ENCODE data around the gene ATAD5. TPM values are rescaled to one million over a fixed set of nuclear protein-coding genes. Genes with fewer than 3 reads are reported as not detected.
"Not testable (repeated sequence)": the region's sequence is repeated elsewhere in the genome, so short reads cannot be mapped to it uniquely, and the experiment has no call there.

The ATAD5 gene
- total RNA-seq, 1 donor from 2014 or later = under 0.01 TPM

DNA sequence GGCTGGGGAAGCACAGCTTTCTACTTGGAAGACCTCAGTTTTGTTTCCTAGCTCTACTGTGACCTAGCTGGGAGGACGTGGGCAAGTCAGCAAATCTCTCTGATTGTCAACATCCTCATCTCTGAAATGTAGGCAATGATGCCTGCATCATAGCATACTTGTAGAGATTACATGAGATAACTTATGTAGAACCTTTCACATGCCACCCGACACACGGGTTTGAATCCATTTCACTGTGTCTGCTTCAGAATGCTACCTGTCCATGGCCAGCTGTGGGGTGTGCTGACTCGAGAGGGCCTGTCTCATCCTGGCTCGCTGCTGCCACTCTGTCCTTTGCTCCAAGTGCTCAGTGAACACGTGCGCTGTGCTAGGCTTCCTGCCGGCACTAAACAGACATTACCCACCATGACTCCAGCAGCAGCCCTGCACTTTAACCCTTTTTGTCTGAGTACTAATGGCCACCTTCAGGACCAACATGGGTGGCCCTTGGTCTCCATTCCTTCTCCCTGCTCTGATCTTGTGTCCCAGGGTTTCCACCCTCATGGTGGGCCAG is 97.4 kb downstream of the ATAD5 start:
- Histone ChIP-seq H3K27me3 (no peaks in the 10 kb centered on the region), H3K4me3 (no peak overlapping the region), H3K27ac (no peak overlapping the region), H3K4me1 (no peaks in the 10 kb centered on the region), H3K36me3 (no peaks in the 10 kb centered on the region), H3K9me3 (no peaks in the 10 kb centered on the region)
- intact Hi-C loops (cut with DNase I) = no loop called here
- TF ChIP-seq CTCF (IDR thresholded peaks at IDR 0.05) = no peak
- no peak for DNase-seq (ENCODE audit: low spot score in 2 of 2)

DNA sequence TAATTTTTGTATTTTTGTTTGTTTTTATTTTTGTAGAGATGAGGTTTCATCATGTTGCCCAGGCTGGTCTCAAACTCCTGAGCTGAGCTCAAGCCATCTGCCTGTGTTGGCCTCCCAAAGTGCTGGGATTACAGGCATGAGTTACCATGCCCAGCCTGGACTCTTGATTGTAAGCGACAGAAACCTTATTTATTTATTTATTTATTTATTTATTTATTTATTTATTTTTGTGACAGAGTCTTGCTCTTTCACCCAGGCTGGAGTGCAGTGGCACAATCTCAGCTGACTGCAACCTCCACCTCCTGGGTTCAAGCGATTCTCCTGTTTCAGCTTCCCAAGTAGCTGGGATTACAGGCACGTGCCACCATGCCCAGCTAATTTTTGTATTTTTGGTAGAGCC is 98.1 kb downstream of the ATAD5 start:
- H3K9me3 ChIP-seq; H3K27ac ChIP-seq; H3K4me1 ChIP-seq; intact Hi-C loops (cut with DNase I); H3K4me3 ChIP-seq; H3K36me3 ChIP-seq; DNase-seq (ENCODE audit: low spot score in 2 of 2); H3K27me3 ChIP-seq: not testable (repeated sequence)

DNA sequence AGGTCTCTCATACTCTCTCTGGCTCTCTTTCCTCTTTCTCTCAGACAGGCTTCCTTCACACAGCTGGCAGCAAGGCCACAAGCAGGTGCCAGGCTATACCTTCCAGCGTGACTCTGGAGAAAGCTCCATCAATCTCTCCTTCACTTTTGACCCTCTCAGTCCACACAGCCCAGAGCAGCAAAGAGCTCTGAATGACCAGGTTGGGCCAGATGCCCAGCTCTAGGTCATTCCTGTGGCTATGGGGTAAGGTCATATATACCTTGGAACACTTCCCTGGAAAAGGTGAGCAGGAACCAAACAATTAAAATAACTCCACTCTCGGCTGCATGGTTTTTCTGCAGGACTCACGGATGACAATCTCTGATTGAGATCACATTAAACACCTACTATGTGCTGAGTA is 98.7 kb downstream of the ATAD5 start:
- TF ChIP-seq CTCF (IDR thresholded peaks at IDR 0.05) = no peak
- Histone ChIP-seq H3K36me3 (no peaks in the 10 kb centered on the region), H3K4me3 (no peak overlapping the region), H3K9me3 (no peaks in the 10 kb centered on the region), H3K27me3 (no peaks in the 10 kb centered on the region), H3K4me1 (no peaks in the 10 kb centered on the region), H3K27ac (no peak overlapping the region)
- DNase-seq (ENCODE audit: low spot score in 2 of 2) = no peak
- intact Hi-C loops (cut with DNase I) = no loop called here

DNA sequence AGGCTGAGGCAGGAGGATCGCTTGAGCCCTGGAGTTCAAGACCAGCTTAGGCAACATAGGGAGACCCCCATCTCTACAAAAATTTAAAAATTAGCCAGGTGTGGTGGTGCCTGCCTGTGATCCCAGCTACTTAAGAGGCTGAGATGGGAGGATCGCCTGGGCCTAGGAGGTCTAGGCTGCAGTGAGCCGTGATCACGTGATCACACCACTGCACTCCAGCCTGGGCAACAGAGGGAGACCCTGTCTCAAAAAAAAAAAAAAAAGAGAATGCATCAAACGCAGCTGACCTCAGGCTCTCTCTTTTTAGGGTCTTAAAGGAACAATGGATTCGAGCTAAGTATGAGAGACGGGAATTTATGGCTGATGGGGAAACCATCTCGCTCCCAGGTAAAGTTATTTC is 99.8 kb downstream of the ATAD5 start:
- H3K27ac ChIP-seq; H3K4me1 ChIP-seq; H3K4me3 ChIP-seq; intact Hi-C loops (cut with DNase I); H3K9me3 ChIP-seq; H3K27me3 ChIP-seq; DNase-seq (ENCODE audit: low spot score in 2 of 2); H3K36me3 ChIP-seq: not testable (repeated sequence)

DNA sequence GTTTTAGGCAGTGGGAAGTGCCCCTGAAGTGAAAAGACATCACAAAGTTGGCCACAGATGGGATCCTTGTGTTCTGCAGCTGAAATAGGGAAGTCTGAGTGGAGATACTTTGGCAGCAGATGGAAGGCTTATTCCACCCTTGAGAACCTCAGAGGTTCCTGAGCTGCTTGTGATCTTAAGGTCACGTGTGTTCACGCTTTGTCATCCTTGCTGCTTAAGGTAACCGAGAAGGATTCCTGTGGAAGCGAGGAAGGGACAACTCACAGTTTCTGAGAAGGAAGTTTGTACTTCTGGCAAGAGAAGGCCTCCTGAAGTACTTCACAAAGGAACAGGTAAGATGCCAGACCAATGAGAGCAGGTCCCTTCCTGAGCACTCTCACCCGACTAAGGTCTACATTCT is 102.2 kb downstream of the ATAD5 start:
- intact Hi-C loops (cut with DNase I) = no loop called here
- no peak for TF ChIP-seq CTCF (IDR thresholded peaks at IDR 0.05)
- no peak for DNase-seq (ENCODE audit: low spot score in 2 of 2)
- H3K4me3 ChIP-seq = no peak overlapping the region
- H3K27me3 ChIP-seq = no peaks in the 10 kb centered on the region
- H3K9me3 ChIP-seq = no peaks in the 10 kb centered on the region
- H3K27ac ChIP-seq = no peak overlapping the region
- H3K4me1 ChIP-seq = no peaks in the 10 kb centered on the region
- H3K36me3 ChIP-seq = no peaks in the 10 kb centered on the region

GRCh38 chr17:30939051-30939689 is 107.4 kb downstream of the ATAD5 start:
- H3K27ac ChIP-seq = no peak overlapping the region

More at GRCh38 chr17:30939051-30939689, 107.4 kb downstream of the ATAD5 start:
- Histone ChIP-seq H3K4me1 (no peaks in the 10 kb centered on the region), H3K9me3 (no peaks in the 10 kb centered on the region), H3K27me3 (no peaks in the 10 kb centered on the region), H3K36me3 (no peaks in the 10 kb centered on the region), H3K4me3 (no peak overlapping the region)
- no peak for DNase-seq (ENCODE audit: low spot score in 2 of 2)
- TF ChIP-seq CTCF (IDR thresholded peaks at IDR 0.05) = no peak
- intact Hi-C loops (cut with DNase I) = no loop called here

All from ascending aorta (tissue), 2 donors.